ENCODE data around the gene CYP2J2. TPM values are rescaled to one million over a fixed set of nuclear protein-coding genes. Genes with fewer than 3 reads are reported as not detected.
"Not testable (repeated sequence)": the region's sequence is repeated elsewhere in the genome, so short reads cannot be mapped to it uniquely, and the experiment has no call there.

CYP2J2 gene
- total RNA-seq = 20.8 and 21.6 TPM in 2 replicates
- 6.1 TPM for polyA plus RNA-seq (2012)

GRCh38 chr1:59926381-59927123 is at the start of gene CYP2J2:
TSS of gene CYP2J2 (minus strand) at chr1:59926773. CDS start at chr1:59926746, 27 bp downstream.
- peak; percentile 78 for DNase-seq (ENCODE audit: low read depth)

- DNase-seq (ENCODE audit: low read depth) = peak; percentile 23
Observed at GRCh38 chr1:59973719-59974118, 47.1 kb upstream of the CYP2J2 start.

GRCh38 chr1:59972216-59972927 is 45.8 kb upstream of the CYP2J2 start:
- DNase-seq (ENCODE audit: low read depth) = no peak

GRCh38 chr1:59971464-59971911 is 44.9 kb upstream of the CYP2J2 start:
- DNase-seq (ENCODE audit: low read depth) = peak; percentile 77

- DNase-seq (ENCODE audit: low read depth) = not testable (repeated sequence)
Observed at GRCh38 chr1:59969542-59970175, 43.1 kb upstream of the CYP2J2 start.

- not testable (repeated sequence) for DNase-seq (ENCODE audit: low read depth)
Observed at GRCh38 chr1:59968746-59969145, 42.2 kb upstream of the CYP2J2 start.

GRCh38 chr1:59967780-59968179 is 41.2 kb upstream of the CYP2J2 start:
- DNase-seq (ENCODE audit: low read depth) = no peak

GRCh38 chr1:59967141-59967697 is 40.6 kb upstream of the CYP2J2 start:
- DNase-seq (ENCODE audit: low read depth) = no peak

GRCh38 chr1:59952065-59952464 is 25.5 kb upstream of the CYP2J2 start:
- peak; percentile 27 for DNase-seq (ENCODE audit: low read depth)

GRCh38 chr1:59949648-59950047 is 23.1 kb upstream of the CYP2J2 start:
- DNase-seq (ENCODE audit: low read depth) = no peak

GRCh38 chr1:59948990-59949389 is 22.4 kb upstream of the CYP2J2 start:
- DNase-seq (ENCODE audit: low read depth) = no peak

- peak; percentile 73 for DNase-seq (ENCODE audit: low read depth)
Observed at GRCh38 chr1:59947047-59947938, 20.7 kb upstream of the CYP2J2 start.

GRCh38 chr1:59945790-59946189 is 19.2 kb upstream of the CYP2J2 start:
- DNase-seq (ENCODE audit: low read depth) = no peak

- no peak for DNase-seq (ENCODE audit: low read depth)
Observed at GRCh38 chr1:59939393-59939792, 12.8 kb upstream of the CYP2J2 start.

GRCh38 chr1:59937636-59938210 is 11.2 kb upstream of the CYP2J2 start:
- no peak for DNase-seq (ENCODE audit: low read depth)

GRCh38 chr1:59936358-59936821 is 9.8 kb upstream of the CYP2J2 start:
- no peak for DNase-seq (ENCODE audit: low read depth)

- DNase-seq (ENCODE audit: low read depth) = no peak
Observed at GRCh38 chr1:59928996-59929395, 2.4 kb upstream of the CYP2J2 start.

- DNase-seq (ENCODE audit: low read depth) = no peak
Observed at GRCh38 chr1:59927213-59927612, 640 bp upstream of the CYP2J2 start.

GRCh38 chr1:59924653-59925052 is 1.9 kb downstream of the CYP2J2 start:
- no peak for DNase-seq (ENCODE audit: low read depth)

- peak; percentile 90 for DNase-seq (ENCODE audit: low read depth)
Observed at GRCh38 chr1:59921258-59921899, 5.2 kb downstream of the CYP2J2 start.
